ENCODE results near the gene NDOR1.
"Not testable (repeated sequence)": the region's sequence is repeated elsewhere in the genome, so short reads cannot be mapped to it uniquely, and the experiment has no call there.

NDOR1 gene

DNA sequence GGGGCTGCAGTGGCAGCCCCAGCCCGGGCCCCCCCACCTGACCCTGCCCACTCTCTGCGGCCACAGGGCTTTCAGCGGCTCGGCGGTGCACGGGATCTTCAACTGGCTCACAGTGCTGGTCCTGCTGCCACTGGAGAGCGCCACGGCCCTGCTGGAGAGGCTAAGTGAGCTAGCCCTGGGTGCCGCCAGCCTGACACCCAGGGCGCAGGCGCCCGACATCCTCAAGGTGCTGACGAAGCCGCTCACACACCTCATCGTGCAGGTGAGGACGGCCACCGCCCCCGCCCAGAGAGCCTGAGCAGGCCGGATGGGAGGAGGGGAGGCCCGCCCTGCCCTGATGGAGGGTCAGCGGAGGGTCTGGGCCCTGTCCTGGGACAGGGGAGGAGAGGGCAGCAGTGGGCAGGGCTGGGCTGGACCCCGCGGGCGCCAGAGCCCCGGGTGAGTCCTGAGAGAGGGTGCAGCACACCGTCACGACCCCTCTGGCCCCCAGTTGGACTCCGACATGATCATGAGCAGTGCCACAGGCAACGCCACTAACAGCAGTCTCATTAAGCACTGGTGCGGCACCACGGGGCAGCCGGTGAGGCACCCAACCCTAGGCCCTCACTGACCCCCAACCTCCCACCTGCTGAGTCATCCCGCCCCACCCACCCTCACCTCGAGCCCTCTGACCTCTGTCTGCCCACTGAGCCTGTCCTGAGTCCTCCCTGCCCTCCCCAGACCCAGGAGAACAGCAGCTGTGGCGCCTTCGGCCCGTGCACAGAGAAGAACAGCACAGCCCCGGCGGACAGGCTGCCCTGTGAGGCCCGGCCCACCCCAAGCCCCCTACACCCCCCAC is 27.9 kb downstream of the NDOR1 start:
- DNase-seq: no peak

DNA sequence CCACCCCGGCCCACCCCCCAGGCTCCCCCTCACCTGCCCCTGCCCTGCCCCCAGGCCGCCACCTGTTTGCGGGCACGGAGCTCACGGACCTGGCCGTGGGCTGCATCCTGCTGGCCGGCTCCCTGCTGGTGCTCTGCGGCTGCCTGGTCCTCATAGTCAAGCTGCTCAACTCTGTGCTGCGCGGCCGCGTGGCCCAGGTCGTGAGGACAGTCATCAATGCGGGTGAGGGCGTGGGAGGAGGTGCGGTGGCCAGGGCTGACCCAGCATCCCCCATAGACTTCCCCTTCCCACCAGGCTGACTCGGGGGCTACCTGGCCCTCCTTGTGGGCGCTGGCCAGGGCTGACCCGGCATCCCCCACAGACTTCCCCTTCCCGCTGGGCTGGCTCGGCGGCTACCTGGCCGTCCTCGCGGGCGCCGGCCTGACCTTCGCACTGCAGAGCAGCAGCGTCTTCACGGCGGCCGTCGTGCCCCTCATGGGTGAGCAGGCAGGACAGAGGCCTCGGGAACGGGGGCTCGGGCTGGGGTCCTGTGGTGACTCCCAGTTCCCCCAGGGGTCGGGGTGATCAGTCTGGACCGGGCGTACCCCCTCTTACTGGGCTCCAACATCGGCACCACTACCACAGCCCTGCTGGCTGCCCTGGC is 28.7 kb downstream of the NDOR1 start:
- no peak for DNase-seq

DNA sequence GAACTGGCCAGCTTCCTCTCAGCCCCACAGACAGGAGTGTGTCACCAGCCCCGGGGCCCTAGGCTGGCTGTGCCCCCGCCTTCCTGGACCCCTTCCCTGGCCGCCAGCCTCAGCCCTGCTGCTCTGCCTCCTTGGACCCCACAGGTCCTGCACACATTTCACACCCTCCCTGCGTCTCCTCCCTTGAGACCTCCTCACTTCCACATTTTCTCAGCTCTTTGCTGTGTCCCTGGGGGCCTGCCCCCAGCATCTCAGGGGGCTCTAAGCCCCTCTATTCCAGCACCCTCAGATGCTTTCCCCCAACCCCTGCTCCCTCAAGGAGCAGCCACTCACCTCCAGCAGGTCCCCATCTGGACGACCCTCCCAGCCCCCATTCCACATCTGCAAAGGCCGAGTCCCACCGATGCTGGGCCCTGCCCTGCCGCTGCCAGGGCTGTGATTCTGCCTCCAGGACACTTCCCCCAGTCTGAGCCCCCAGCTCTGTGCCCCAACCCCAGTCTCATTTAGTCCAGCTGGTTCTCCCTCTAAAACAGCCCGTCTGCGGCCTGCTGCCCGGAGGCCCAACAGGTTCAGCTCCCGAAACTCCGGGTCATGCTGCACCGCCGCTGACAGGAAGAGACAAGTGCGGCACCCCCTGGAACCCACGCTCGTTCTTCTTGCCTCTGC is 29.4 kb downstream of the NDOR1 start:
- DNase-seq: no peak

DNA sequence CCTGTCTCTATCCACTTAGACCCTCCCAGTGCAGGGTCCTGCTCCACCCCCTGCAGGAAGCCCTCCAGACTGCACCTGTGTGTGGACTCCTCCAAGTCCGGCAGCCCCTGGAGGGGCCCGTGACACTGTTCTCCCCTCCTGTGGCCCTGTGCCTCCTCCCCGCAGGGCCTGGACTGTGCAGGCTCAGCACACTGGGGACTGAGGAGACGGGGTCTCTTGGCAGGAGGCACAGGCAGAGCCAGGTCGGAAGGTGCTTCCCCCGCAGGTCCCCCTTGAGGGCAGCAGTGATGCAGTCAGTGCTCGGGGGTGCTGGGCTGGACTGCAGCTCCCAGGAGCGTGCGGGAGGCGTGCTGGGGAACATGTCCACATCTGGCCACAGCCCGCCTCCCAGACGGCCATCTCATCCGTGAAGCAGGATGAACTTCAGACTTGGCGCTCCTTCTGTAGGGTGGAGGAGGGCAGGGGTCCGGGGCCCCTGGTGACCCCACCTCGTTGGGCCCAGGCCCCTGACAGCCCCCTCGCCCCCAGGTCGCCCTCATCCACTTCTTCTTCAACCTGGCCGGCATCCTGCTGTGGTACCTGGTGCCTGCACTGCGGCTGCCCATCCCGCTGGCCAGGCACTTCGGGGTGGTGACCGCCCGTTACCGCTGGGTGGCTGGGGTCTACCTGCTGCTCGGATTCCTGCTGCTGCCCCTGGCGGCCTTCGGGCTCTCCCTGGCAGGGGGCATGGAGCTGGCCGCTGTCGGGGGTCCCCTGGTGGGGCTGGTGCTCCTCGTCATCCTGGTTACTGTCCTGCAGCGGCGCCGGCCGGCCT is 30.1 kb downstream of the NDOR1 start:
- no peak for DNase-seq

DNA sequence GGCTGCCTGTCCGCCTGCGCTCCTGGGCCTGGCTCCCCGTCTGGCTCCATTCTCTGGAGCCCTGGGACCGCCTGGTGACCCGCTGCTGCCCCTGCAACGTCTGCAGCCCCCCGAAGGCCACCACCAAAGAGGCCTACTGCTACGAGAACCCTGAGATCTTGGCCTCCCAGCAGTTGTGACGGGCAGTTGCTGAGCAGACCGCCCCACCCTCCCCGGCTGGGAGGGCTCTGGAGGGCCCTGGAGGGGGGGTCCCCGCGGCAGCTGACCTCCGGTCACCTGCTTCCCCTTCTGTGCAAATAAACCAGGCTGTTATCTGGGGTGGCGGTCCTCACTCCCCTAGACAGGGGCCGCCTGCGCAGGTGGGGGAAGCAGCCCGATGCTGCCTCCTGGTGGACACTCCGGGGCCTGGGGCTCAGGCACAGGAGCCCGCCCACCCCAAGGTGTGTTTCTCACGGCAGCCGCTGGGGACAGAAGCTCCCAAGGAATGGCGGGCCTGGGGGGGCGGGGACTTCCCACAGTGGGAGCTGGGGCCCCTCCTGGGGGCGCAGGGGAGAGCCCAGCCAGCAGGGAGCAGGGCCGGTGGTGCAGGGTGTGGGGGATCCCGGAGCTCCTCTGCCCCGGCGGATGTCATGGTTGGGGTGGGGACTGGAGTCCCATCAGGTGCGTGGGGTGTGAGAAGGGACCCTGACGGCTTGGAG is 30.9 kb downstream of the NDOR1 start:
- peak; percentile 72 for DNase-seq

DNA sequence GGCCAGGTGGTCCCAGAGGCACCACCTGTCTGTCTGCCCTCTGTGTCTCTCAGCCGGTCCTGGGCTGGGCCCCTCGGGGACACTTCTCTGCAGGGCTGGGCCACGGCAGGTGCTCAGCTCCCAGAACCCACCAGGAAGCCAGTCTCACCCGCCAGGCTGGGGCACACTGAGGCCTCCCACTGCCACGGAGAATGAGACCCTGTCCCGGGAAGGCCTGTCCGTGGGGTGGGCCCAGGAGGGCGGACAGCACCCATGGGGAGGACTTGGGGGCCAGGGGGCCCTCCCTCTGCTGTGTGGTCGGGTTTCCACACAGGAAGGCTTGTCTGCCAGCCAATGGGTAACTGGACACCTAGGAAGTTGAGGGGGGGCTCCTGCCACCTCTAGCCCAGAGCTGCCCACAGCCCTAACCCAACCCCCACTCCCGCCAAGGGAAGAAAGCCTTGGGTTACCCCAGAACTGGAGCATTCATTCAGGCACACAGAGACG is 31.5 kb downstream of the NDOR1 start:
- DNase-seq: no peak

DNA sequence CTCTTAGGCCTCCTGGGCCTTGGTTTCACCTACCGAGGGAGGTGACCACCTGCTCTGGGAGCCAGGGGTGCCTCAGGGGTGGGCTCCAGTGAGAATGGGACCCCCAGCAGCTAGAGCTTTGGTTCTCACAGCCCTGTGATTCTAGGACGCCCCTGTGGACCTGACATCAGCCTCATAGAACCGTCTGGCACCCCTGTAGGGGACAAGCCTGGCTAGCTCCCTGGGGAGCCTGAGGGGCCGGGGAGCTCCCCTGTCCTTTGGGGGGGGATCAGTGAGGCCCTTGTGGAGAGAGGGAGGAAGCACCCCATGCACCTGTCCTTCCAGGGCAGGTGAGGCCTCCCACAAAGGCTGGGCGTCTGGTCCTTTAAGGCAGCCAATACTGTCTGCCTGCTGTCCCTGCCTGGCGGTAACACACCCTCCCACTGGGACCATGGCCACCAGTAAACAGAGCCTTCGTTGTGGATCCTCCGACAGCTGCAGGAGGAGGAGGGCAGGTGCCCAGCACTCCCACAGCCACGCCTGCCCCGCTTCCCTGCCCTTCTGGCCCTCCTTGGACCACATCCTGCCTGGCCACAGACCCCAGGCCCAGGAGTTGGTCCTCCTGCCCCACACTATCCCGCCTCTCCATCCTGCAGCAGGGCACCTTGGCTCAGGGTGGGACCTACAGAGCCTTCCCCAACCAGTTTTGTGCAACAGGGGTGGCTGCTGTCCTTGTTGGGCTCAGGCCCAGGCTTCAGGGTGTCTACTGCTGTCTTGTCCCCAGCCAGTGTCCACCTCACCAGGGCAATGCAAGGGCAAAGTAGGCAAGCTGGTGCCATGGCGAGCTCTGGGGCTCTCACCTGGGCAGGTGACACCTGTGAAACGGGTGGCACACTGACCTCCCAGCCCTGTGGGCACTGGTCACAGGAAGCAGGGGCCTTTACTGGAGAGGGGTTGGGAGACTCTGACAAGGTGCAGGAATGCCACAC is 32.5 kb downstream of the NDOR1 start:
- DNase-seq: no peak

DNA sequence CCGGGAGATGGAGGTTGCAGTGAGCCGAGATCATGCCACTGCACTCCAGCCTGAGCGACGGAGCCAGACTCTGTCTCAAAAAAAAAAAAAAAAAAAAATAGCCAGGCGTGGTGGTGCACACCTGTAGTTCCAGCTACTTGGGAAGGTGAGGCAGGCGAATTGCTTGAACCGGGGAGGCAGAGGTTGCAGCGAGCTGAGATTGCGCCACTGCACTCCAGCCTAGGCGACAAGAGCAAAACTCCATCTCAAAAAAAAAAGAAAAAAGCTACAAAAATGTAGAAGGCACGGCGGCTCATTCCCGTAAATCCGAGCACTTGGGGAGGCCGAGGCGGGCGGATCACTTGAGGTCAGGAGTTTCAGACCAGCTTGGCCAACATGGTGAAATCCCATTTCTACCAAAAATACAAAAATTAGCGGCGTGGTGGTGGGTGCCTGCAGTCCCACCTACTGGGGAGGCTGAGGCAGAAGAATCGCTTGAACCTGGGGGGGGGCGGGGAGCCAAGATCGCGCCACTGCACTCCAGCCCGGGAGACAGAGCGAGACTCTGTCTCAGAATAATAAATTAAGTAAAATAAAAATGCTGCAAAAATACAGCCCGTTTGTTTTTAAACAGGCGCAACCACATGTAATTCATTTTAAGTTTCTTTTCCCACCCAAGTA is 34.2 kb downstream of the NDOR1 start:
- not testable (repeated sequence) for DNase-seq

DNA sequence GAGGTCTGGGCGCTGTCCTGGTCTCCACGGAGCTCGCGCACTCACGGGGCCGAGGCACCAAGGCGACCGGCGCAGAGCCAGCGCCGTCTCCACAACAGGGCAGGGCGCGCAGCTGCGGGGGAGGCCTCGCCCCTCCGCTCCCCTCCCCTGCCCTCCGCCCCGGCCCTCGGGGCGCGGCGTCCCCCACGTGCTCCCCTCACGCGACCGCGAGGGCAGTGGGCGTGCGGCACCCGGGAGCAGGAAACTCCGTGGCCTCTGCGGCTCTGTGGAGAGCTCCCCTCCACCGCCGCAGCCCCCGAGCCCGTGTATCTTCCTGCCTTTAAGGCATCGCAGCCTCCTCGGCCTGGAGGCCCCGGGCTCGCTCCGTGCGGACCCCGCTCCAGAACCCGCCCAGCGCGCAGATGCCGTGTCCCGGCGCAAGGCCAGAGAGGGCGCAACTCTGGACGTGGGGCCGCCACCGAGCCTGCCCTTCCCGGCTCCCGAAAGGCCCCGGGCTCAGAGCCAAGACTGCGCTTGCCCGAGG is 34.9 kb downstream of the NDOR1 start:
- DNase-seq: peak; percentile 61

DNA sequence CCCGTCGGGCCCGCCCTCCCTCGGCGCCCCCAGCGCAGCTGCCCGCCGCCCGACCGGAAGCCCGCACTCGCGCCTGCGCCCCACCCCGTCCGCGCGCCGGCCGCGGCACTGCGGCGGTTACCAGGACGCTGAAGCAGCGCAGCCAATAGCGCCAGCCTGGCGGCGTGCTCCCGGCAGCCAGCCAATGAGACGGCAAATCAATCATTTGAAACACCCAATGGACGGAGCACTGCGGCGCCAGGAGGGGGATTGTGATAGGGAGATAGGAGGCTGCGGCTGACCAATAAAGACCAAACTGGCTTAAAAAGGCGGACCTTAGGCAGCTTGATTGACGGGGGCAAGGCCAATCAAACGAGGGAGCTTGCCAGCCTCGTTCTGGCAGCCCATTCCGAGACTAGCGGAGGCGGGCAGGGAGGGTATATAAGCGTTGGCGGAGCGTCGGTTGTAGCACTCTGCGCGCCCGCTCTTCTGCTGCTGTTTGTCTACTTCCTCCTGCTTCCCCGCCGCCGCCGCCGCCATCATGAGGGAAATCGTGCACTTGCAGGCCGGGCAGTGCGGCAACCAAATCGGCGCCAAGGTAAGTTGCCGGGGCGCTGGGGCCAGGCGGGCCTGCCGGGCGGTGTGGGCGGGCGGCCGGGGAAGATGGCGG is 35.5 kb downstream of the NDOR1 start, which contains the start of gene TUBB4B:
Gene TUBB4B (plus strand): TSS at position 447 of the 649 bp plus-strand sequence. CDS start 74 bp downstream, at position 521.
- DNase-seq: peak; percentile 100

DNA sequence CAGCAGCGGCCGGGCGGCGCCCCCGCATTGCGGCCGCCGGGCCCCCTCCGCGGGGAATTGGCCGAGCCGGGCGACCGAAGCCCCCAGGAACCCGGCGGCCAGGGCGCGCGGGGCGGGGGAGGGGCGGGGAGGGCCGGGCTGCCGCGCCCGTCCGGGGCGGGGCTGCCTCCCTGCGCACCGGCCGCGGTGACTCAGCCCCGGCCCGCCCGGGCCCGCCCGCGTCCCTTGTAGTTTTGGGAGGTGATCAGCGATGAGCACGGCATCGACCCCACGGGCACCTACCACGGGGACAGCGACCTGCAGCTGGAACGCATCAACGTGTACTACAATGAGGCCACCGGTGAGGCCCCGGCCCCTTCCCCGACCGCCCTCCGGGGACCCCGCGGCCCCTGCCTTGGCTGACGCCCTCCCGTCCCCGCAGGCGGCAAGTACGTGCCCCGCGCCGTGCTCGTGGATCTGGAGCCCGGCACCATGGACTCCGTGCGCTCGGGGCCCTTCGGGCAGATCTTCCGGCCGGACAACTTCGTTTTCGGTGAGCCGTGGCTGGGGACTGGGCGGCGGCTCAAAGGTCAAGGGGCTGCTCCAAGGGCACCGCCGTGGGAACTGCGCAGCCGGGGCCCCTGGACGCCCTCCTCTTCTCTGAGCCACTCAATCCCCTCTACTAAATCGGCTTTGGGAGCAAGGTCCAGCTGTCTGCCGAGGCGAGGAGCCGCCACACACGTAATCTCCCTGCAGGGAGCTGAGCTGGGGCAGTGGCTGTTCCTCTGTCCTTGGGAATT is 36.2 kb downstream of the NDOR1 start:
- DNase-seq: peak; percentile 48

DNA sequence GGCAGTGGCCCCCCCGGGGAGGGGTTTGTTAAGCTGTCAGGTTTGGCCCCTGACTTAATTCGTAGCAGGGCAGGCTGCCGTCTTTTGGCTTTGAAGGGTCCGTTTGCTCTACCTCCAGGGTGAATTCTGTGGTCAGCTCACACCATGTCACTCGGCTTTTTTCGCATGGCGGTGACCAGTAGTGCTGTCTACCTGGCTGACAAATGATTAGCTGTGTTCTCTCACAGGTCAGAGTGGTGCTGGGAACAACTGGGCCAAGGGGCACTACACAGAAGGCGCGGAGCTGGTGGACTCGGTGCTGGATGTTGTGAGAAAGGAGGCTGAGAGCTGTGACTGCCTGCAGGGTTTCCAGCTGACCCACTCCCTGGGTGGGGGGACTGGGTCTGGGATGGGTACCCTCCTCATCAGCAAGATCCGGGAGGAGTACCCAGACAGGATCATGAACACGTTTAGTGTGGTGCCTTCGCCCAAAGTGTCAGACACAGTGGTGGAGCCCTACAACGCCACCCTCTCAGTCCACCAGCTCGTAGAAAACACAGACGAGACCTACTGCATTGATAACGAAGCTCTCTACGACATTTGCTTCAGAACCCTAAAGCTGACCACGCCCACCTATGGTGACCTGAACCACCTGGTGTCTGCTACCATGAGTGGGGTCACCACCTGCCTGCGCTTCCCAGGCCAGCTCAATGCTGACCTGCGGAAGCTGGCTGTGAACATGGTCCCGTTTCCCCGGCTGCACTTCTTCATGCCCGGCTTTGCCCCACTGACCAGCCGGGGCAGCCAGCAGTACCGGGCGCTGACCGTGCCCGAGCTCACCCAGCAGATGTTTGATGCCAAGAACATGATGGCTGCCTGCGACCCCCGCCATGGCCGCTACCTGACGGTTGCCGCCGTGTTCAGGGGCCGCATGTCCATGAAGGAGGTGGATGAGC is 37.0 kb downstream of the NDOR1 start:
- DNase-seq: no peak

DNA sequence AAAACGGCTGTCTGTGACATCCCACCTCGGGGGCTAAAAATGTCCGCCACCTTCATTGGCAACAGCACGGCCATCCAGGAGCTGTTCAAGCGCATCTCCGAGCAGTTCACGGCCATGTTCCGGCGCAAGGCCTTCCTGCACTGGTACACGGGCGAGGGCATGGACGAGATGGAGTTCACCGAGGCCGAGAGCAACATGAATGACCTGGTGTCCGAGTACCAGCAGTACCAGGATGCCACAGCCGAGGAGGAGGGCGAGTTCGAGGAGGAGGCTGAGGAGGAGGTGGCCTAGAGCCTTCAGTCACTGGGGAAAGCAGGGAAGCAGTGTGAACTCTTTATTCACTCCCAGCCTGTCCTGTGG is 37.7 kb downstream of the NDOR1 start:
- DNase-seq: not testable (repeated sequence)

DNA sequence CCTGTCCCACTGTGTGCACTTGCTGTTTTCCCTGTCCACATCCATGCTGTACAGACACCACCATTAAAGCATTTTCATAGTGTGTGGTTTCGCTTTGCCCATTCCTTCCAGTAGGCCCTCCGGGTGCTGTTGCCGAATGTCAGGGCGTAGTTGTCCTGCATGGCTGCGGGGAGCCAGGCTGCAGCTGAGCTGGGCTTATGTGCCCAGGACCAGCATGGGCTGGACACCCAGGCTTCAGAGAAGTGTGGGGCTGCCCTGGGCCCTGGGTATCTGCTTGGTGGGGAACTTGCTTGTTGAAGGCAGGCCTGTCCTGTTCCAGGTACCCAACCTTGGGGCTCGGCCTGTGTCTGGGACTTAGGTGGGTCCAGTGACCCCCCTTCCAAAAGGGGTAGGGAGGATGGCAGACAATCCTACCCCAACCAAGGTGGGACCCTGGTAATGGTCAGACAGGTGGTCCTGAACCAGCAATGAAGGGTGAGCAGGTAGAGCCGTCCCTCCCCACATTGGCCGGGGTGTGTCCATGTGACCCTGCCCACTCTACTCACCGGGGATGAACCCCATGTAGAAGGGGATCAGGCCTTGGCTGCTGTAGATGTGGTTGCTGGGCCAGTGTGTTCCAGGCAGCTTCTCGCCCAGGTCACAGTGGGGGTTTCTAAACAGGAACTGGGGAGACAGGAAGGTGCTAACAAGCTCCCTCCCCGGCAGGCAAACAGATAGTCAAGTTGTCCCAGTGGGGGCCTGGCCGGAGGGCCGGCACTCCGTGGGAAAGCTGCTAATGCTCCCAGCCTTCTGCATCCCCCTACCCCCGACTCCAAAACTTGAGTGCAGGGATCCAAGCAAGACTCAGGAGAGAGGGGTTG is 38.4 kb downstream of the NDOR1 start:
- no peak for DNase-seq

DNA sequence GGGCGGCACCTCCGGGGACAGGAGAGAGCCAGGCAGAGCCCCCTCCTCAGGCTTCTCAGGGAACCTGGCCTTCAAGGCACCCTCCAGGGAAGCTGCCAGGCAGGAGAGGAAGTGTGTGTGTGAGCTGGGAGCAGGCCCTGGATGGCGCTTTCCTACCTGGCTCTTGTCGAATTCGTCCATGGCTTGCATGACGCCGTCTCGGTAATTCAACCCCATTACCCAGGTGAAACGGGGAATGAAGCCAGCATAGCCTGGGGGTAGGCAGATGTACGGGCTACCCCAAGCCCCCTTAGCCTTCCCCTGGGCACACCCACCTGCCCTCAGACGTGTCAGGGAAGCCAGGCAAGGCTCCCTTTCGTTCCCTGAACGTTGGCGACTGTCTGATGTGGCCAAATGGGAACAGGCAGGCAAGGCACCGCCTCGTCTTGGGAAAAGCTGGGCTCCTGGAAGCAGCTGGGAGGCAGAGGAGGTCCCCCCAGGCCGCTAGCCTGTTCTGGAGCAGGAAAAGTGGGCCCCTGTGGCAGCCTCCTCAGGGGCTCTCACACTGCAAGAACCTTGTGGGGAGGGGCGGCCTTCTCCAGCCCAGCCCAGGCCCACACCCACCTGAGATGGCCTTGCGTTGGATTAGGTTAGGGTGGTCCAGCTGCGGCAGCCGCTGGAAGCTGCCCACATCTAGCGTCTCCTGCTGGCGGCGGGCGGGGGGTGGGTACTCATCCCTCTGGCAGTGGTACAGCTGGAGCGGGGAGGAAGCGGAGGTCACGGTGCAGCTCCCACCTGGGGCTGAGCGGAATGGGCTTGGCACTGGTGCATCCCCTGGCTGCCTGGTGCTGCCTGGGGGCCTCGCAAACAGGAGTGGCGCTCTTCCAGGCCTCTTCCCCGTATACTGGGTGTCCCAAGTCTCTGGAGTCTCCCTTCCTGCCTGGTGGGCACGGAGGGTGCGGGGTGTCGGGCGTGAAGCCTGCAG is 39.3 kb downstream of the NDOR1 start:
- DNase-seq: no peak
